SU-DHL-6 (cell line): ENCODE measurements around the gene TMSB4X.

Source experiments
- CTCF ChIP-seq: fragments of 200-600 bp; sonication (generic); IDR thresholded peaks from one replicate; pipeline ENCODE4 v1.5.1; 2017; ENCODE audit warnings: antibody characterized with exemption, mild to moderate bottlenecking, low read length, moderate library complexity; ENCODE audit not compliant: insufficient read depth, poor library complexity, severe bottlenecking
- EZH2phosphoT487 ChIP-seq: fragments of 200-600 bp; sonication (generic), shearing (Covaris generic); conservative IDR thresholded peaks from 2 replicates; pipeline ENCODE4 v1.6.1; 2018; ENCODE audit warnings: mild to moderate bottlenecking, antibody characterized with exemption, low read length, moderate library complexity, mixed read lengths

GRCh38 chrX:12948495-12948894 lies 26.4 kb upstream of the TMSB4X start:
- no peak for TF ChIP-seq CTCF
- TF ChIP-seq EZH2phosphoT487: no peak
